Measurements from ENCODE around the gene SLC26A1. TPM values are rescaled to one million over a fixed set of nuclear protein-coding genes. Genes with fewer than 3 reads are reported as not detected.

Gene SLC26A1
- total and polyA plus RNA-seq, 2 donors (not counting 3 experiments of a cell fraction or from before 2014, with no cell fraction given) = 0.10 TPM; not detected in 1

- H2AFZ ChIP-seq (ENCODE audit: low read depth, low read length) = no peak overlapping the region
- H3K4me1 ChIP-seq (ENCODE audit: control insufficient read depth, extremely low read depth, insufficient read depth, low read length) = peaks cover 3% of the 10 kb centered on the region
- peak overlapping the region; percentile 13 for H3K9ac ChIP-seq (replicated peaks; ENCODE audit: extremely low read depth, insufficient read depth, low read length)
- no peak for FAIRE-seq
- H3K9me3 ChIP-seq (replicated peaks; ENCODE audit: control insufficient read depth, insufficient read depth, low read length) = no peaks in the 10 kb centered on the region
- intact Hi-C loops (cut with micrococcal nuclease) (no loop called here), dilution Hi-C loops (cut with MboI; ENCODE audit: extremely low pct_ligation_motif_present, low sequenced_read_pairs) (no loop called here)
- TF ChIP-seq FOS (IDR thresholded peaks at IDR 0.05; ENCODE audit: borderline replicate concordance, insufficient read depth, low read length) = no peak
- TF ChIP-seq GATA2 (IDR thresholded peaks at IDR 0.05; ENCODE audit: insufficient read depth, insufficient read length, low read depth, low read length) = no peak
- no peak for TF ChIP-seq MAX (IDR thresholded peaks at IDR 0.05; ENCODE audit: insufficient read depth, insufficient read length)
- no peak for TF ChIP-seq CTCF (IDR thresholded peaks at IDR 0.05; ENCODE audit: extremely low read depth in 1 of 2, insufficient read depth in 1 of 2, low read depth in 1 of 2, low read length in 2 of 2)
- no peak for TF ChIP-seq EZH2 (IDR thresholded peaks at IDR 0.05; ENCODE audit: borderline replicate concordance, low read depth, low read length, severe bottlenecking)
- no peak for TF ChIP-seq POLR2A (IDR thresholded peaks at IDR 0.05; ENCODE audit: low read depth, low read length)
- TF ChIP-seq POLR2AphosphoS5 (IDR thresholded peaks at IDR 0.05; ENCODE audit: insufficient read depth, low read depth, low read length) = no peak
- no peak for TF ChIP-seq MYC (IDR thresholded peaks at IDR 0.05; ENCODE audit: low read depth, low read length)
- H3K36me3 ChIP-seq (ENCODE audit: control insufficient read depth in 2 of 2, extremely low read depth in 1 of 2, insufficient read depth in 2 of 2, low read length in 2 of 2) = peaks cover 0 to 2% of the 10 kb centered on the region in 2 experiments
- BruUV-seq (replicated peaks) = no TSS peak
- DNase-seq (ENCODE audit: low read depth, low spot score) = no peak
- H3K4me3 ChIP-seq (replicated peaks in 1 of 3; ENCODE audit: insufficient read depth in 1 of 3, low read depth in 1 of 3, low read length in 3 of 3) = no peak overlapping the region
- POLR2A ChIA-PET = no interaction called here
- H3K4me2 ChIP-seq (ENCODE audit: insufficient read depth, low read length) = no peak overlapping the region
- no peaks in the 10 kb centered on the region for H3K9me1 ChIP-seq (replicated peaks; ENCODE audit: control insufficient read depth, extremely low read depth, insufficient read depth, low read length)
- H3K27ac ChIP-seq (ENCODE audit: insufficient read depth, low read depth, low read length) = peak overlapping the region; percentile 55
- CTCF ChIA-PET = interaction anchor here (1.1 to 1.6 kb wide), 2 partner anchors 12 to 101 kb away, joined by 3 read pairs; no protein-coding TSS in a partner anchor
- H4K20me1 ChIP-seq (replicated peaks; ENCODE audit: control insufficient read depth, extremely low read depth, insufficient read depth, low read length) = no peaks in the 10 kb centered on the region
- H3K27me3 ChIP-seq (ENCODE audit: control insufficient read depth in 2 of 2, insufficient read depth in 2 of 2, low read length in 2 of 2) = peaks cover 3% of the 10 kb centered on the region in 2 experiments
- H3K79me2 ChIP-seq (ENCODE audit: control insufficient read depth, insufficient read depth, low read length) = no peaks in the 10 kb centered on the region
These were observed 1.5 kb downstream of the SLC26A1 start for GRCh38 chr4:991451-992296.

Measured in endothelial cell of umbilical vein (primary cell).